K562 (cell line): ENCODE data around the gene GINS1. TPM values are rescaled to one million over a fixed set of nuclear protein-coding genes. Genes with fewer than 3 reads are reported as not detected.

ENCODE experiments used
- ATAC-seq: fragments of 200-7000 bp; cut with Tn5 transposase; 3 replicates; pipeline ENCODE4 v1.9.1; 2020; ENCODE audit warnings: moderate library complexity
- BruUV-seq: library from RNA; stranded (reverse); fragments of 400-500 nt; replicated peaks from 2 replicates; lab custom pipeline; 2021; lab: Mats Ljungman, UMichigan
- CTCF ChIA-PET: fragments of 300-600 bp; formaldehyde crosslinking; extraction: SDS; loops from one replicate; lab custom pipeline; 2021; ENCODE audit warnings: low intra/inter-chr PET ratio; lab: Yijun Ruan, JAX
- POLR2A ChIA-PET: fragments of 300-600, 350-650 bp; sonication (Branson Sonifier 250); formaldehyde crosslinking; extraction: SDS; loops from one replicate; lab custom pipeline; 2021; ENCODE audit warnings: antibody characterized with exemption, inconsistent platforms; lab: Yijun Ruan, JAX
- DNase-seq, 4 experiments: peaks; one replicate each; pipeline versions ENCODE4 v3.0.0 to v3.0.0-alpha.2; 2011 to 2018; ENCODE audit warnings: low spot score in 3 of 4, mixed read lengths in 3 of 4; ENCODE audit errors: extremely low read depth in 1 of 4
- FAIRE-seq: peaks from 2 replicates; lab custom pipeline; 2011; peaks lifted over from hg19 to GRCh38; lab: Jason Lieb, UNC
- H2AFZ ChIP-seq: 2 replicates; pipeline ENCODE4 v1.6.0; 2011; ENCODE audit warnings: low read depth, low read length, control low read depth, inconsistent platforms
- H3K27ac ChIP-seq: fragments of 200-600 bp; 3 replicates; pipeline ENCODE4 v1.8.0; 2011; ENCODE audit warnings: low read depth, mild to moderate bottlenecking, control low read depth, inconsistent platforms, low read length, moderate library complexity, mixed read lengths; ENCODE audit errors: extremely low read depth
- H3K27me3 ChIP-seq, 2 experiments: fragments of 300-600 bp in 1 of 2; 2 replicates in 1 of 2; 3 replicates in 1 of 2; pipeline versions ENCODE4 v1.6.0 to v1.8.0; 2011; ENCODE audit warnings: inconsistent platforms in 2 of 2, low read length in 2 of 2, mild to moderate bottlenecking in 1 of 2, mixed read lengths in 1 of 2, moderate library complexity in 1 of 2; ENCODE audit not compliant: control insufficient read depth in 2 of 2, insufficient read depth in 2 of 2
- H3K36me3 ChIP-seq: fragments of 300-600 bp; 3 replicates; pipeline ENCODE4 v1.8.0; 2011; ENCODE audit warnings: mild to moderate bottlenecking, low read length, inconsistent platforms; ENCODE audit not compliant: control insufficient read depth, insufficient read depth
- H3K4me1 ChIP-seq, 2 experiments: fragments of 200-600 bp in 1 of 2; replicated peaks in 1 of 2; 2 replicates in 1 of 2; 3 replicates in 1 of 2; pipeline versions ENCODE4 v1.5.1 to v1.8.0; 2011; ENCODE audit warnings: inconsistent platforms in 2 of 2, low read length in 2 of 2, mild to moderate bottlenecking in 1 of 2, mixed read lengths in 1 of 2, moderate library complexity in 1 of 2; ENCODE audit not compliant: control insufficient read depth in 2 of 2, insufficient read depth in 2 of 2
- H3K4me2 ChIP-seq: 2 replicates; pipeline ENCODE4 v1.6.1; 2011; ENCODE audit warnings: low read length, control low read depth, inconsistent platforms, mixed read lengths; ENCODE audit not compliant: insufficient read depth
- H3K4me3 ChIP-seq: fragments of 200-600 bp; sonication (generic), shearing (Covaris generic); 2 replicates; pipeline ENCODE4 v1.5.1; 2016; ENCODE audit warnings: control low read depth, inconsistent platforms
- H3K79me2 ChIP-seq: fragments of 200-600 bp; 3 replicates; pipeline ENCODE4 v1.8.0; 2011; ENCODE audit warnings: low read length, inconsistent platforms; ENCODE audit not compliant: control insufficient read depth, insufficient read depth
- H3K9ac ChIP-seq, 2 experiments: 2 replicates each; pipeline versions ENCODE4 v1.6.0 to v1.6.1; 2011; ENCODE audit warnings: low read depth in 2 of 2, low read length in 2 of 2, control low read depth in 1 of 2, inconsistent platforms in 1 of 2, mild to moderate bottlenecking in 1 of 2, mixed read lengths in 1 of 2; ENCODE audit not compliant: insufficient read depth in 1 of 2
- H3K9me1 ChIP-seq: one replicate; pipeline ENCODE4 v1.6.0; 2011; ENCODE audit warnings: inconsistent platforms, mild to moderate bottlenecking, low read length, moderate library complexity; ENCODE audit not compliant: control insufficient read depth, insufficient read depth
- H3K9me3 ChIP-seq: replicated peaks from 2 replicates; pipeline ENCODE4 v1.5.1; 2011; ENCODE audit warnings: low read depth, low read length, inconsistent platforms; ENCODE audit not compliant: control insufficient read depth, insufficient read depth
- H4K20me1 ChIP-seq: replicated peaks from 2 replicates; pipeline ENCODE4 v1.6.1; 2011; ENCODE audit warnings: low read length, inconsistent platforms, mixed read lengths; ENCODE audit not compliant: control insufficient read depth, insufficient read depth
- KLF10 ChIP-seq: fragments of 250-450 bp; sonication (Bioruptor Pico); IDR thresholded peaks from 2 replicates; pipeline ENCODE4 v1.6.1; 2021; ENCODE audit warnings: matching md5 sums
- TOE1 ChIP-seq, 2 experiments: fragments of 450-650 bp in 1 of 2; sonication (generic) in 1 of 2; formaldehyde crosslinking in 1 of 2; IDR thresholded peaks; 2 replicates each; pipeline versions ENCODE4 v1.7.1 to v1.8.0; 2016 to 2022; ENCODE audit warnings: borderline replicate concordance in 2 of 2, mild to moderate bottlenecking in 2 of 2, antibody characterized with exemption in 1 of 2, inconsistent platforms in 1 of 2, low read depth in 1 of 2, missing genetic modification reagents in 1 of 2, moderate library complexity in 1 of 2
- U2AF1 ChIP-seq: fragments of 200-400 bp; formaldehyde crosslinking; optimal IDR thresholded peaks from 2 replicates; pipeline ENCODE3; 2017; ENCODE audit warnings: mild to moderate bottlenecking, low read depth, low read length, moderate library complexity
- XRCC4 ChIP-seq: IDR thresholded peaks from one replicate; pipeline ENCODE4 v1.6.1; 2011; ENCODE audit not compliant: insufficient read depth, insufficient read length; ENCODE audit errors: extremely low read depth
- ZNF778 ChIP-seq: fragments of 450-650 bp; formaldehyde crosslinking; IDR thresholded peaks from 2 replicates; pipeline ENCODE4 v1.4.0; 2020; ENCODE audit warnings: mild to moderate bottlenecking, moderate library complexity
- WGBS: fragments of 100-300 bp; shearing (Covaris generic); methylation state at CpG from one replicate; pipeline ENCODE4 v1.1.6; 2016; ENCODE audit warnings: low coverage, mixed read lengths; ENCODE audit not compliant: insufficient coverage; ENCODE audit errors: missing lambda C conversion rate; 5-methylcytosine and 5-hydroxymethylcytosine counted together
- in situ Hi-C: fragments of 300-500 bp; cut with MboI; formaldehyde crosslinking; loops from 4 replicates; pipeline ENCODE4 v1.15.0; 2018; ENCODE audit warnings: inconsistent platforms, mixed read lengths
- intact Hi-C: fragments of 100-400 bp; cut with micrococcal nuclease; formaldehyde crosslinking; loops from 2 replicates; pipeline ENCODE4 v1.14.2; 2022
- polyA plus RNA-seq, 8 experiments: library from polyadenylated mRNA; depleted of rRNA in 4 of 8; stranded (reverse) in 5 of 8; unstranded in 3 of 8; fragments of >200 nt; fragmentation: Nextera tagmentation in 2 of 8; fragmentation: Illumina TruSeq in 1 of 8; extraction: Ambion mirVana in 2 of 8; extraction: Trizol in 1 of 8; gene quantifications; 2 replicates each; pipeline versions ENCODE4 v1.2.1 to v1.2.3, GENCODE V29; 2011 to 2014; ENCODE audit warnings: inconsistent platforms in 1 of 8, missing spikeins in 1 of 8
- total RNA-seq, 7 experiments: library from RNA; depleted of rRNA in 6 of 7; stranded (reverse); fragments of >200 nt in 6 of 7; fragmentation: Illumina TruSeq in 2 of 7; extraction: Trizol in 2 of 7; gene quantifications; 2 replicates each; pipeline versions ENCODE4 v1.2.1 to v1.2.3, GENCODE V29; 2011 to 2021; ENCODE audit warnings: low replicate concordance in 1 of 7
- TF ChIP-seq, protein P1 (sequence below): fragments of 150-350 bp; conservative IDR thresholded peaks from 2 replicates; pipeline ENCODE4 v1.6.1; 2014; ENCODE audit warnings: low read length
- TF ChIP-seq, protein P2 (sequence below): fragments of 450-650 bp; IDR thresholded peaks from 2 replicates; pipeline ENCODE4 v1.6.1; 2018; ENCODE audit not compliant: partially characterized antibody

Gene GINS1
- total and polyA plus RNA-seq, 9 of the 15 experiments (the other 6 are each of a cell fraction or from before 2014, with no cell fraction given) = 13.1 to 31.8 (median 24.1) TPM

DNA sequence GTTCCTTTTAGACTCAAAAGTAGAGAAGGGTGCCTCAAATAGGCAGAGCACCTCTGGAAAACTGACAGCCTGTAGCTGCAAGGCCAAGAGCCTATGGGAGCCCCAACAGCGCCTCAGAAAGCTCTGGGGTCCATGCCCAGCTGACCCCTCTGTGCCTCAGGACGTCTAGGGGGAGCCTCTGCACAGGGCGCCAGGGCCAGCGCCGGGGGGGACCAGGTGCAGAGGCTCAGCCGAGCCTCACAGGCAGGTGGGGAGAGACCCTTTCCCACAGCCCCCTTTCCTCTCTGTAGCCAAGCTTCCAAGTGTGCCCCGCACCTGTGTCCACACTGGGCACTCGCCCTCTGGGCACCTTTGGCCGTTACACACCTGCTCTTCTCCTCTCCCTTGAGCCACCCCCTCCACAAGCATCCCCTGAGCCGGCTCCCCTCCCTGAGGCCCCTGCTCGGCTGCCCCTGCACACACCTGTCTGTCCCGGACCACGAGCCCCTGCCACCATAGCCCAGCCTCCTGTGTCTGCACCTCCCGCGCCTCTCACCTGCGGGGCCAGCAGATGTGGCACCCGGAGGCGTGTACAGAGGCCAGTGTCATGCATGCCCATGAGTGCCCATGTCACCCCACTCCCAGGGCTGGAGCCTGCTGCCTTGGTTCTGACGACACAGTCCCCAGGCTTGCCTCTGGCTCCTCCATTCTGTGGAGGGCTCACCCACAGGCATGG lies 53.2 kb downstream of the GINS1 start (continued):
- TF ChIP-seq U2AF1 = no peak
- TF ChIP-seq, protein P1, sequence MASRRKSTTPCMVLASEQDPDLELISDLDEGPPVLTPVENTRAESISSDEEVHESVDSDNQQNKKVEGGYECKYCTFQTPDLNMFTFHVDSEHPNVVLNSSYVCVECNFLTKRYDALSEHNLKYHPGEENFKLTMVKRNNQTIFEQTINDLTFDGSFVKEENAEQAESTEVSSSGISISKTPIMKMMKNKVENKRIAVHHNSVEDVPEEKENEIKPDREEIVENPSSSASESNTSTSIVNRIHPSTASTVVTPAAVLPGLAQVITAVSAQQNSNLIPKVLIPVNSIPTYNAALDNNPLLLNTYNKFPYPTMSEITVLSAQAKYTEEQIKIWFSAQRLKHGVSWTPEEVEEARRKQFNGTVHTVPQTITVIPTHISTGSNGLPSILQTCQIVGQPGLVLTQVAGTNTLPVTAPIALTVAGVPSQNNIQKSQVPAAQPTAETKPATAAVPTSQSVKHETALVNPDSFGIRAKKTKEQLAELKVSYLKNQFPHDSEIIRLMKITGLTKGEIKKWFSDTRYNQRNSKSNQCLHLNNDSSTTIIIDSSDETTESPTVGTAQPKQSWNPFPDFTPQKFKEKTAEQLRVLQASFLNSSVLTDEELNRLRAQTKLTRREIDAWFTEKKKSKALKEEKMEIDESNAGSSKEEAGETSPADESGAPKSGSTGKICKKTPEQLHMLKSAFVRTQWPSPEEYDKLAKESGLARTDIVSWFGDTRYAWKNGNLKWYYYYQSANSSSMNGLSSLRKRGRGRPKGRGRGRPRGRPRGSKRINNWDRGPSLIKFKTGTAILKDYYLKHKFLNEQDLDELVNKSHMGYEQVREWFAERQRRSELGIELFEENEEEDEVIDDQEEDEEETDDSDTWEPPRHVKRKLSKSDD = no peak
- TF ChIP-seq TOE1 (IDR thresholded peaks at IDR 0.05; ENCODE audit: borderline replicate concordance) = no peak
- TF ChIP-seq TOE1 (CRISPR knock-in tag; IDR thresholded peaks at IDR 0.05; ENCODE audit: borderline replicate concordance, low read depth) = no peak
- TF ChIP-seq, all 486 proteins: peak for 0

DNA sequence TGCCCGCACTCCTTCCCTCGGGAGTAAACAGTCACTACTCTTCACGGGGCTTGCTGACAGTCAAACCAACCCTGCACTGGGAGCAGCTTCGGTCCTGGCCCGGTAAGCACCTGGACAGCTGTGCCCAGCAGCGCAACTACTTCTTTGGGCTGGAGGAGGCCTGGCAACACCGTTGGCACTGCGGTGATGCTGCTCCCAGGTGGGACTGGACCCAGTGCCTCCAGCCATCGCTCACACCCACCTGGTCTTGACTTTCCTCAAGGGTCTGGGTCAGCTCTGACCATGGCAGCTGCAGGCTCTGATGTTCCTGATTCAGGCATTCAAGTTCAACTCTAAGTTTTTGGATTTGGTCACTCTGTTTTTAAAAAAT lies 53.8 kb downstream of the GINS1 start:
- H3K27ac ChIP-seq = no peak overlapping the region
- ATAC-seq = no peak
- in situ Hi-C loops (no loop called here), intact Hi-C loops (no loop called here)
- H3K9ac ChIP-seq = no peak overlapping the region
- H3K79me2 ChIP-seq = no peaks in the 10 kb centered on the region
- no peak overlapping the region for H3K4me2 ChIP-seq
- 2% methylated on average over 8 of the region's 9 CpGs for WGBS
- no peaks in the 10 kb centered on the region for H3K9me3 ChIP-seq
- CTCF ChIA-PET = no interaction called here
- no peaks in the 10 kb centered on the region; a peak in 1 of 5 replicates for H3K4me1 ChIP-seq
- POLR2A ChIA-PET = interaction anchor here (1.0 kb wide), 1 partner anchor 73 kb away, joined by 3 read pairs; no protein-coding TSS in a partner anchor
- H3K4me3 ChIP-seq = no peak overlapping the region
- DNase-seq = no peak
- H3K27me3 ChIP-seq = peaks cover 18 to 63% of the 10 kb centered on the region in 2 experiments; a peak in 3 of 5 replicates
- no peaks in the 10 kb centered on the region for H3K9me1 ChIP-seq
- no peaks in the 10 kb centered on the region for H3K36me3 ChIP-seq
- no peak for FAIRE-seq
- no TSS peak for BruUV-seq
- no peak overlapping the region for H2AFZ ChIP-seq
- H4K20me1 ChIP-seq = no peaks in the 10 kb centered on the region
- TF ChIP-seq, protein P2, sequence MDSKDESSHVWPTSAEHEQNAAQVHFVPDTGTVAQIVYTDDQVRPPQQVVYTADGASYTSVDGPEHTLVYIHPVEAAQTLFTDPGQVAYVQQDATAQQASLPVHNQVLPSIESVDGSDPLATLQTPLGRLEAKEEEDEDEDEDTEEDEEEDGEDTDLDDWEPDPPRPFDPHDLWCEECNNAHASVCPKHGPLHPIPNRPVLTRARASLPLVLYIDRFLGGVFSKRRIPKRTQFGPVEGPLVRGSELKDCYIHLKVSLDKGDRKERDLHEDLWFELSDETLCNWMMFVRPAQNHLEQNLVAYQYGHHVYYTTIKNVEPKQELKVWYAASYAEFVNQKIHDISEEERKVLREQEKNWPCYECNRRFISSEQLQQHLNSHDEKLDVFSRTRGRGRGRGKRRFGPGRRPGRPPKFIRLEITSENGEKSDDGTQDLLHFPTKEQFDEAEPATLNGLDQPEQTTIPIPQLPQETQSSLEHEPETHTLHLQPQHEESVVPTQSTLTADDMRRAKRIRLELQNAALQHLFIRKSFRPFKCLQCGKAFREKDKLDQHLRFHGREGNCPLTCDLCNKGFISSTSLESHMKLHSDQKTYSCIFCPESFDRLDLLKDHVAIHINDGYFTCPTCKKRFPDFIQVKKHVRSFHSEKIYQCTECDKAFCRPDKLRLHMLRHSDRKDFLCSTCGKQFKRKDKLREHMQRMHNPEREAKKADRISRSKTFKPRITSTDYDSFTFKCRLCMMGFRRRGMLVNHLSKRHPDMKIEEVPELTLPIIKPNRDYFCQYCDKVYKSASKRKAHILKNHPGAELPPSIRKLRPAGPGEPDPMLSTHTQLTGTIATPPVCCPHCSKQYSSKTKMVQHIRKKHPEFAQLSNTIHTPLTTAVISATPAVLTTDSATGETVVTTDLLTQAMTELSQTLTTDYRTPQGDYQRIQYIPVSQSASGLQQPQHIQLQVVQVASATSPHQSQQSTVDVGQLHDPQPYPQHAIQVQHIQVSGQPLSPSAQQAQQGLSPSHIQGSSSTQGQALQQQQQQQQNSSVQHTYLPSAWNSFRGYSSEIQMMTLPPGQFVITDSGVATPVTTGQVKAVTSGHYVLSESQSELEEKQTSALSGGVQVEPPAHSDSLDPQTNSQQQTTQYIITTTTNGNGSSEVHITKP = no peak
- no peak for TF ChIP-seq KLF10 (CRISPR knock-in tag)
- no peak for TF ChIP-seq XRCC4
- no peak for TF ChIP-seq ZNF778 (CRISPR knock-in tag)
